Measurements from ENCODE around the gene SESTD1.

- TF ChIP-seq CTCF (IDR thresholded peaks at IDR 0.05) = no peak
- TF ChIP-seq POLR2AphosphoS5 (IDR thresholded peaks at IDR 0.05) = no peak
- no peak for TF ChIP-seq POLR2A (IDR thresholded peaks at IDR 0.05)
- no peak for TF ChIP-seq EP300 (IDR thresholded peaks at IDR 0.05)
These were observed 158.3 kb downstream of the SESTD1 start for GRCh38 chr2:179106342-179106675.
